ENCODE data around the gene P2RY11. TPM values are rescaled to one million over a fixed set of nuclear protein-coding genes. Genes with fewer than 3 reads are reported as not detected.

Gene P2RY11
- total RNA-seq, 2 experiments from 2014 or later = 11.9 to 43.3 TPM

DNA sequence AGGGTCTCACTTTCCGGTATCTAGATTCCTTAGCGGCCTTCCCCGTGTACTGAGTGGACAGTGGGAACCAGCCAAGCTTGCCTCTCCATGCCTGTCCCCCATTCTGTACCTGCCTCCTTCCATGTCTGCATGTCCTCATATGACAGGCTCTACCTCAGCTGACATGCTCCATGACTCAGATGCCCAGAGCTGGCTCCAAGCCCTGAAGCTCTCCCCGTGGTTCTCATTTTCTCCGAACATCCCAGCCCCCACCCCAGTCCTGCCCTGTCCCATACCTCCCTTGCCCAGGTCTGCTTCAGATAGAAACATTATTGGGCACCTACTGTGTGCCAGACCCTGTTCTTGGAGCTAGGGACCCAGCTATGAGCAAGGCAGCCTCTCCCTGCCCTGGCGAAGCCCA is 42.4 kb upstream of the P2RY11 start:
- no peak for DNase-seq (ENCODE audit: low spot score)
- Histone ChIP-seq H3K27ac (ENCODE audit: low read depth, low read length, poor library complexity, severe bottlenecking) (no peak overlapping the region), H3K79me2 (ENCODE audit: insufficient read depth, low read depth, low read length) (no peaks in the 10 kb centered on the region), H2AFZ (ENCODE audit: low read length) (no peak overlapping the region), H3K4me1 (ENCODE audit: insufficient read depth, low read length, poor library complexity, severe bottlenecking) (no peaks in the 10 kb centered on the region), H4K20me1 (ENCODE audit: insufficient read depth, low read length) (no peaks in the 10 kb centered on the region), H3K36me3 (ENCODE audit: insufficient read depth, low read length) (no peaks in the 10 kb centered on the region), H3K4me3 (ENCODE audit: low read depth, low read length, poor library complexity, severe bottlenecking) (no peak overlapping the region), H3K9me2 (ENCODE audit: insufficient read depth, low read length) (no peaks in the 10 kb centered on the region), H3K9me3 (ENCODE audit: low read length) (peaks cover 4% of the 10 kb centered on the region; the same call in 1 of the 2 replicates), H3K4me2 (ENCODE audit: low read length) (no peak overlapping the region)
- TF ChIP-seq, protein P1, sequence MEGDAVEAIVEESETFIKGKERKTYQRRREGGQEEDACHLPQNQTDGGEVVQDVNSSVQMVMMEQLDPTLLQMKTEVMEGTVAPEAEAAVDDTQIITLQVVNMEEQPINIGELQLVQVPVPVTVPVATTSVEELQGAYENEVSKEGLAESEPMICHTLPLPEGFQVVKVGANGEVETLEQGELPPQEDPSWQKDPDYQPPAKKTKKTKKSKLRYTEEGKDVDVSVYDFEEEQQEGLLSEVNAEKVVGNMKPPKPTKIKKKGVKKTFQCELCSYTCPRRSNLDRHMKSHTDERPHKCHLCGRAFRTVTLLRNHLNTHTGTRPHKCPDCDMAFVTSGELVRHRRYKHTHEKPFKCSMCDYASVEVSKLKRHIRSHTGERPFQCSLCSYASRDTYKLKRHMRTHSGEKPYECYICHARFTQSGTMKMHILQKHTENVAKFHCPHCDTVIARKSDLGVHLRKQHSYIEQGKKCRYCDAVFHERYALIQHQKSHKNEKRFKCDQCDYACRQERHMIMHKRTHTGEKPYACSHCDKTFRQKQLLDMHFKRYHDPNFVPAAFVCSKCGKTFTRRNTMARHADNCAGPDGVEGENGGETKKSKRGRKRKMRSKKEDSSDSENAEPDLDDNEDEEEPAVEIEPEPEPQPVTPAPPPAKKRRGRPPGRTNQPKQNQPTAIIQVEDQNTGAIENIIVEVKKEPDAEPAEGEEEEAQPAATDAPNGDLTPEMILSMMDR (conservative IDR thresholded peaks at IDR 0.05; ENCODE audit: low read length) = no peak
- no peak for TF ChIP-seq EZH2phosphoT487 (IDR thresholded peaks at IDR 0.05; ENCODE audit: borderline replicate concordance, low read depth, low read length)
- ChIA-PET POLR2A (interaction anchor here (0.6 kb wide), 1 partner anchor 46 kb away, joined by 6 read pairs; no protein-coding TSS in a partner anchor), CTCF (ENCODE audit: unreplicated experiment) (no interaction called here)
- BruUV-seq (replicated peaks) = no TSS peak
- intact Hi-C loops (cut with micrococcal nuclease; ENCODE audit: unreplicated experiment) = no loop called here

- H3K9me2 ChIP-seq (ENCODE audit: insufficient read depth, low read length) = no peaks in the 10 kb centered on the region
- H4K20me1 ChIP-seq (ENCODE audit: insufficient read depth, low read length) = no peaks in the 10 kb centered on the region
- H3K9me3 ChIP-seq (ENCODE audit: low read length) = peaks cover 12% of the 10 kb centered on the region; the same call in 1 of the 2 replicates
- POLR2A ChIA-PET = no interaction called here
- no peak overlapping the region for H3K4me2 ChIP-seq (ENCODE audit: low read length)
- CTCF ChIA-PET (ENCODE audit: unreplicated experiment) = no interaction called here
- no TSS peak for BruUV-seq (replicated peaks)
- intact Hi-C loops (cut with micrococcal nuclease; ENCODE audit: unreplicated experiment) = no loop called here
- H3K79me2 ChIP-seq (ENCODE audit: insufficient read depth, low read depth, low read length) = no peaks in the 10 kb centered on the region
- TF ChIP-seq, protein P1 (conservative IDR thresholded peaks at IDR 0.05; ENCODE audit: low read length) = no peak
- no peak for TF ChIP-seq EZH2phosphoT487 (IDR thresholded peaks at IDR 0.05; ENCODE audit: borderline replicate concordance, low read depth, low read length)
- H2AFZ ChIP-seq (ENCODE audit: low read length) = no peak overlapping the region
- no peaks in the 10 kb centered on the region for H3K36me3 ChIP-seq (ENCODE audit: insufficient read depth, low read length)
- no peak overlapping the region for H3K4me3 ChIP-seq (ENCODE audit: low read depth, low read length, poor library complexity, severe bottlenecking)
- H3K4me1 ChIP-seq (ENCODE audit: insufficient read depth, low read length, poor library complexity, severe bottlenecking) = no peaks in the 10 kb centered on the region
- DNase-seq (ENCODE audit: low spot score) = no peak
- no peak overlapping the region for H3K27ac ChIP-seq (ENCODE audit: low read depth, low read length, poor library complexity, severe bottlenecking)
These were observed 40.6 kb upstream of the P2RY11 start for GRCh38 chr19:10070730-10071446.

GRCh38 chr19:10074153-10074552 is 37.3 kb upstream of the P2RY11 start:
- Histone ChIP-seq H3K27ac (ENCODE audit: low read depth, low read length, poor library complexity, severe bottlenecking) (no peak overlapping the region), H3K4me1 (ENCODE audit: insufficient read depth, low read length, poor library complexity, severe bottlenecking) (no peaks in the 10 kb centered on the region), H3K9me2 (ENCODE audit: insufficient read depth, low read length) (no peaks in the 10 kb centered on the region), H3K4me2 (ENCODE audit: low read length) (no peak overlapping the region), H3K36me3 (ENCODE audit: insufficient read depth, low read length) (no peaks in the 10 kb centered on the region), H3K9me3 (ENCODE audit: low read length) (peaks cover 12% of the 10 kb centered on the region; the same call in 1 of the 2 replicates), H3K4me3 (ENCODE audit: low read depth, low read length, poor library complexity, severe bottlenecking) (no peak overlapping the region), H3K79me2 (ENCODE audit: insufficient read depth, low read depth, low read length) (no peaks in the 10 kb centered on the region), H4K20me1 (ENCODE audit: insufficient read depth, low read length) (no peaks in the 10 kb centered on the region), H2AFZ (ENCODE audit: low read length) (no peak overlapping the region)
- DNase-seq (ENCODE audit: low spot score) = peak; percentile 58
- intact Hi-C loops (cut with micrococcal nuclease; ENCODE audit: unreplicated experiment) = loop anchor here (1.0 kb wide), 1 partner anchor 39 kb away; no protein-coding TSS in a partner anchor
- TF ChIP-seq, protein P1 (conservative IDR thresholded peaks at IDR 0.05; ENCODE audit: low read length) = peak; percentile 72
- TF ChIP-seq EZH2phosphoT487 (IDR thresholded peaks at IDR 0.05; ENCODE audit: borderline replicate concordance, low read depth, low read length) = no peak
- ChIA-PET CTCF (ENCODE audit: unreplicated experiment) (no interaction called here), POLR2A (no interaction called here)
- BruUV-seq (replicated peaks) = no TSS peak

Data from OCI-LY7 (cell line).